Measurements from ENCODE around the gene CCNJL. TPM values are rescaled to one million over a fixed set of nuclear protein-coding genes. Genes with fewer than 3 reads are reported as not detected.

CCNJL gene
- total RNA-seq, 4 donors from 2014 or later, result 0.44 to 1.5 (median 0.63) TPM; not detected in 1

DNA sequence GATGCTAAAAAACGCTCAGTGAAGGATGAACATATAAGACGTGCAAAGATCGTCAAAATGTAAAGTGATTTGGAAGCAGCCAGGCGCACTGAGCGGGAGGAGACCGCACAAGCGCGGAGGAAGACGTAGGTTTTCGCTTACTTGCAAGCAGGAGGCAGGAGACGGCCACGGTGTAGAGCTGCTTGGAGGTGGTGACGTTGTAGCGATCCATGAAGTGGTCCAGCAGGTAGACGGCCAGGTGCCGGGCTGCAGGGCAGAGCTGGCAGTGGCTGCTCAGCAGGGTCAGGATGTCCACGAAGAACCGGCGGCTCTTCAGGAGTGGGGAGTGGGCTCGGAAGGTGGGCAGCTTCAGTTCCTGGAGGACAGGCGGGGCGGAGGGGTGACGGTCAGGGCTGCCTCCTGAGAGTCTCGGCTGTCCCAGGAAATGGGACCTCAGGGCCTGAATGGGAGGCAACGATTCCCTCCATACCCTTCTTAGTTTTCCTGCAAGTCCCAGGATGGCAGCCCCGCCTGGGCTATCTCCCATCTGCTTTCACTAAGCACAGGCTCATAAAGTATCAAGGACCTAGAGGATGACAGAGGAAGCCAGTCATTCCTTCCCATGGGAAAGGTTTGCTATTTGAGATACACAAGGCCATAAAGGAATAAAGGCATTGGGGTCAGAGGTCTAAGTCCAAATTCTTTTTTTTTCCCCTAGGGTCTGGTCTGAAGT lies 31.8 kb downstream of the CCNJL start:
- peaks cover 0 to 19% (median 0%) of the 10 kb centered on the region in 3 donors for H3K36me3 ChIP-seq
- H3K27me3 ChIP-seq, result no peaks in the 10 kb centered on the region
- no peak overlapping the region for H3K27ac ChIP-seq
- TF ChIP-seq, protein P1, sequence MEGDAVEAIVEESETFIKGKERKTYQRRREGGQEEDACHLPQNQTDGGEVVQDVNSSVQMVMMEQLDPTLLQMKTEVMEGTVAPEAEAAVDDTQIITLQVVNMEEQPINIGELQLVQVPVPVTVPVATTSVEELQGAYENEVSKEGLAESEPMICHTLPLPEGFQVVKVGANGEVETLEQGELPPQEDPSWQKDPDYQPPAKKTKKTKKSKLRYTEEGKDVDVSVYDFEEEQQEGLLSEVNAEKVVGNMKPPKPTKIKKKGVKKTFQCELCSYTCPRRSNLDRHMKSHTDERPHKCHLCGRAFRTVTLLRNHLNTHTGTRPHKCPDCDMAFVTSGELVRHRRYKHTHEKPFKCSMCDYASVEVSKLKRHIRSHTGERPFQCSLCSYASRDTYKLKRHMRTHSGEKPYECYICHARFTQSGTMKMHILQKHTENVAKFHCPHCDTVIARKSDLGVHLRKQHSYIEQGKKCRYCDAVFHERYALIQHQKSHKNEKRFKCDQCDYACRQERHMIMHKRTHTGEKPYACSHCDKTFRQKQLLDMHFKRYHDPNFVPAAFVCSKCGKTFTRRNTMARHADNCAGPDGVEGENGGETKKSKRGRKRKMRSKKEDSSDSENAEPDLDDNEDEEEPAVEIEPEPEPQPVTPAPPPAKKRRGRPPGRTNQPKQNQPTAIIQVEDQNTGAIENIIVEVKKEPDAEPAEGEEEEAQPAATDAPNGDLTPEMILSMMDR (IDR thresholded peaks at IDR 0.05), result no peak
- no peak for TF ChIP-seq EP300 (IDR thresholded peaks at IDR 0.05)
- TF ChIP-seq POLR2A (IDR thresholded peaks at IDR 0.05), result no peak
- DNase-seq (ENCODE audit: low spot score in 2 of 2), result no peak
- no peaks in the 10 kb centered on the region for H3K4me1 ChIP-seq
- no peaks in the 10 kb centered on the region for H3K9me3 ChIP-seq
- no peak overlapping the region for H3K4me3 ChIP-seq
- 91 to 92% methylated on average over 26 of the region's 26 CpGs for WGBS, 2 donors

DNA sequence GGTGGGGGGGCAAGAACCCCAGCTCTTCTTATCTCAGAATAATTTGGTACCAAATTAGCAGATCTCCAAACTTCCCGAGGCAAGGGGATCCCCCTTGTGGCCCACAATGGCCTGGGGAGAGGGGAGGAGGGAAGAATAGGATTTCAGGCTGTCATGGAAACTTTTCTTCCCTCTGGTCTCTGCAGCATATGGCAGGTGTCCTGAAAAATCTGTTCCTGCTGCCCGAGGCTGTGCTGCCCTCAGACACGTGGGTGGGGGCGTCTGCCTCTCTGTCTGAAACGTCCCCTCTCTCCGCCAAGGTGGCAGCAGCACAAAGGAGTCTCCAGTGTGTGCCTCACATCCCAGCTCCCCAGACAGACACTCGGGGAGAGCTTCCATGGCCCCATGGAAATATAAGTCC lies 34.0 kb downstream of the CCNJL start:
- Histone ChIP-seq H3K36me3 (peaks cover 0 to 19% (median 0%) of the 10 kb centered on the region in 3 donors), H3K4me3 (no peak overlapping the region), H3K27me3 (no peaks in the 10 kb centered on the region), H3K9me3 (no peaks in the 10 kb centered on the region), H3K27ac (no peak overlapping the region), H3K4me1 (no peaks in the 10 kb centered on the region)
- WGBS, 2 donors, result 63 to 66% methylated on average over 7 of the region's 7 CpGs
- DNase-seq (ENCODE audit: low spot score in 2 of 2), result no peak
- TF ChIP-seq EP300 (IDR thresholded peaks at IDR 0.05) (no peak), POLR2A (IDR thresholded peaks at IDR 0.05) (no peak)
- TF ChIP-seq, protein P1 (IDR thresholded peaks at IDR 0.05), result no peak

DNA sequence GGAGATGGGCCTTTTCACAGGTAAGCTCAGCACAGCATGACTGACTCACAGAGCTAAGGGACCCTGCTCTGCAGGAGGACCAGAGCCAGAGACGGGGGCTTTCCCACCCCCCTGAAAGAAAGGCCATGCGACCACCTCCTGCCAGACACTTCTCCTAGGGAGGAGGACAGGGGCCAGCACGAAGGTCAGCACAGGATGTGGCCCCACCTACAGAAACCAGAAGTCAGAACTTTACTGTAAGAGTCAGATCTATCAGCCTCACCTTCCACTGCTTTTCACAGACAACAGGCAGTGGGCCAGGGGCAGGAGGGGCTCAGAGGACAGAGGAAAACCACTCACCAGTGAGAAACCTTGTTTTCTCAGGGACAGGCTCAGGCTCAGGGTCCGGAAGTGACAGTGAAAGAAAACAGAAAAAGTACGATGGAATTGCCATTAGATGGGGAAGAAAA lies 37.9 kb downstream of the CCNJL start:
- Histone ChIP-seq H3K27me3 (no peaks in the 10 kb centered on the region), H3K9me3 (no peaks in the 10 kb centered on the region), H3K27ac (no peak overlapping the region), H3K4me3 (no peak overlapping the region), H3K4me1 (peaks cover 0 to under 1% (median 0%) of the 10 kb centered on the region in 4 donors), H3K36me3 (peaks cover 0 to 11% (median 0%) of the 10 kb centered on the region in 3 donors)
- TF ChIP-seq, protein P1 (IDR thresholded peaks at IDR 0.05), result no peak
- TF ChIP-seq POLR2A (IDR thresholded peaks at IDR 0.05) (no peak), EP300 (IDR thresholded peaks at IDR 0.05) (no peak)
- WGBS, 2 donors, result 74 to 80% methylated on average over 2 to 5 of the region's 5 CpGs
- no peak for DNase-seq (ENCODE audit: low spot score in 2 of 2)

DNA sequence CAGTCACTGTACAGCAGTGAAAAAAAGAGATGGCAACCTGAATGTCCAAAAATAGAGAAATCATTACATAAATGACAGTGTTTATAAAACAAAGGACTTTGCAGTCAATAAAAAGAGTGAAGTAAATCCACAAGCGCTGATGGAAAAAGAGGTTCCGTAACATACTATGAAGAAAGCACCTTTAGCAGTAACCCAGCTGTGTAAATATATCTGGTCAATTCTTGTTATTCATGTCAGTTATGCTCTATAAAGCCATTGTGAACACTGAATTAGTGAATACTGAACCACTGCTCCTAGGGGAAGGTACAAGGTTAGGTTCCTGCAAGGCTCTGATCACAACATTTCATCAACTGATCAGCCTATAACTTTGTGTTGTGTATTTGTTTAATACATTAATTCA lies 39.5 kb downstream of the CCNJL start:
- no peaks in the 10 kb centered on the region for H3K27me3 ChIP-seq
- no peaks in the 10 kb centered on the region for H3K9me3 ChIP-seq
- H3K4me1 ChIP-seq, result peaks cover 0 to 12% (median 6%) of the 10 kb centered on the region in 4 donors
- 89 to 96% methylated on average over 2 of the region's 2 CpGs for WGBS, 2 donors
- no peak overlapping the region for H3K27ac ChIP-seq
- DNase-seq (ENCODE audit: low spot score in 2 of 2), result no peak
- no peak for TF ChIP-seq POLR2A (IDR thresholded peaks at IDR 0.05)
- TF ChIP-seq EP300 (IDR thresholded peaks at IDR 0.05), result no peak
- TF ChIP-seq, protein P1 (IDR thresholded peaks at IDR 0.05), result no peak
- no peak overlapping the region for H3K4me3 ChIP-seq
- no peaks in the 10 kb centered on the region for H3K36me3 ChIP-seq

DNA sequence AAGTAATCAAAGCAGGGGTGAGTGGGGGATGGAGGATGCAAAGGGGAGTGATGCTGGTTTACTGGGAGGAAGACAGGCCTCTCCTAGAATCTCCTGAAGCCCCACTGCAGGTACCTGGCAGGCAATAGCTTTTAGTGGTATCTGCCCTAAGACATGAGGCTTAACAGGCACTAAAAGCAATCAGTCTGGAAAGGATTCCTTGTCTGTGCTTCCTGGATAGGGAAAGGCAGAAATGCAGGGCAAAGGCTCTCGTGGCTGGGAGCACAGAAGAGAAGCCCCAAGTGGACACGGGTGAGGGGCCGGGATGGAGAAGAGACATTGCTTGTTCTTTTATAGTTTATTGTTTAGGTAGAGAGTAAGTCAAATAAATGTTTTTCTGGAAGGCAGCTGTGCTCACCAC lies 40.1 kb downstream of the CCNJL start:
- no peak for DNase-seq (ENCODE audit: low spot score in 2 of 2)
- Histone ChIP-seq H3K27ac (no peak overlapping the region), H3K36me3 (no peaks in the 10 kb centered on the region)

More for the DNA sequence above, 40.1 kb downstream of the CCNJL start:
- Histone ChIP-seq H3K4me1 (peaks cover 0 to 12% (median 6%) of the 10 kb centered on the region in 4 donors), H3K4me3 (no peak overlapping the region), H3K27me3 (no peaks in the 10 kb centered on the region), H3K9me3 (no peaks in the 10 kb centered on the region)
- WGBS, 2 donors, result 47 to 65% methylated on average over 3 of the region's 3 CpGs
- TF ChIP-seq EP300 (IDR thresholded peaks at IDR 0.05) (no peak), POLR2A (IDR thresholded peaks at IDR 0.05) (no peak)
- TF ChIP-seq, protein P1 (IDR thresholded peaks at IDR 0.05), result no peak
